SK-N-SH (cell line): ENCODE data around the gene USP34. TPM values are rescaled to one million over a fixed set of nuclear protein-coding genes. Genes with fewer than 3 reads are reported as not detected.

Source experiments
- CTCF ChIA-PET: fragments of 300-600, 350-600 bp; formaldehyde crosslinking; extraction: SDS; loops from one replicate; lab custom pipeline; 2021; lab: Yijun Ruan, JAX
- POLR2A ChIA-PET: fragments of 350-600 bp; sonication (Branson Sonifier 250); formaldehyde crosslinking; extraction: SDS; loops from one replicate; lab custom pipeline; 2020; ENCODE audit warnings: antibody characterized with exemption, inconsistent platforms; lab: Yijun Ruan, JAX
- DNase-seq: peaks from one replicate; pipeline ENCODE4 v3.0.0; 2012
- H2AFZ ChIP-seq: fragments of 200-600 bp; sonication (generic); 2 replicates; pipeline ENCODE4 v1.8.1; 2016; ENCODE audit warnings: antibody characterized with exemption, mild to moderate bottlenecking, low read depth
- H3F3A ChIP-seq: fragments of 200-600 bp; sonication (generic); replicated peaks from 2 replicates; pipeline ENCODE3; 2016; ENCODE audit warnings: antibody characterized with exemption, mild to moderate bottlenecking; ENCODE audit not compliant: insufficient read depth
- H3K27ac ChIP-seq, 2 experiments: fragments of 200-500 bp in 1 of 2; fragments of 200-600 bp in 1 of 2; sonication (Bioruptor generic) in 1 of 2; sonication (generic), shearing (Covaris generic) in 1 of 2; 2 replicates each; pipeline versions ENCODE4 v1.5.1 to v1.6.1; 2014 to 2016; ENCODE audit warnings: low read depth in 2 of 2, inconsistent platforms in 1 of 2, low read length in 1 of 2, mild to moderate bottlenecking in 1 of 2, mixed read lengths in 1 of 2
- H3K27me3 ChIP-seq: fragments of 200-600 bp; sonication (generic), shearing (Covaris generic); 2 replicates; pipeline ENCODE4 v1.6.1; 2016; ENCODE audit warnings: mixed run types; ENCODE audit not compliant: insufficient read depth
- H3K36me3 ChIP-seq, 2 experiments: fragments of 200-500 bp in 1 of 2; fragments of 200-600 bp in 1 of 2; sonication (Bioruptor generic) in 1 of 2; sonication (generic) in 1 of 2; replicated peaks in 1 of 2; 2 replicates each; pipeline versions ENCODE3 to v1.5.1; 2014 to 2016; ENCODE audit warnings: low read length in 1 of 2, mild to moderate bottlenecking in 1 of 2; ENCODE audit not compliant: insufficient read depth in 2 of 2, control insufficient read depth in 1 of 2
- H3K4me1 ChIP-seq, 2 experiments: fragments of 200-500 bp in 1 of 2; fragments of 200-600 bp in 1 of 2; sonication (Bioruptor generic) in 1 of 2; sonication (generic), shearing (Covaris generic) in 1 of 2; 2 replicates each; pipeline versions ENCODE4 v1.5.1 to v1.6.1; 2014 to 2016; ENCODE audit warnings: low read depth in 1 of 2, low read length in 1 of 2, mixed run types in 1 of 2; ENCODE audit not compliant: insufficient read depth in 2 of 2, control insufficient read depth in 1 of 2
- H3K4me2 ChIP-seq: fragments of 200-600 bp; sonication (generic), shearing (Covaris generic); 2 replicates; pipeline ENCODE4 v1.6.1; 2017; ENCODE audit warnings: mixed run types
- H3K4me3 ChIP-seq, 2 experiments: fragments of 200-500 bp in 1 of 2; fragments of 200-600 bp in 1 of 2; sonication (Bioruptor generic) in 1 of 2; sonication (generic), shearing (Covaris generic) in 1 of 2; 2 replicates each; pipeline versions ENCODE4 v1.5.1 to v1.8.1; 2014 to 2016; ENCODE audit warnings: low read depth in 2 of 2, inconsistent platforms in 1 of 2, low read length in 1 of 2, mild to moderate bottlenecking in 1 of 2, mixed read lengths in 1 of 2, moderate library complexity in 1 of 2
- H3K79me2 ChIP-seq: fragments of 200-600 bp; sonication (generic); 2 replicates; pipeline ENCODE4 v1.8.1; 2017; ENCODE audit warnings: mild to moderate bottlenecking; ENCODE audit not compliant: insufficient read depth
- H3K9ac ChIP-seq: fragments of 200-600 bp; sonication (generic); 2 replicates; pipeline ENCODE4 v1.6.1; 2017; ENCODE audit warnings: mixed run types
- H3K9me2 ChIP-seq: fragments of 200-600 bp; sonication (generic); 2 replicates; pipeline ENCODE4 v1.6.1; 2017; ENCODE audit warnings: mixed run types
- H3K9me3 ChIP-seq: fragments of 200-600 bp; sonication (generic); 2 replicates; pipeline ENCODE4 v1.6.1; 2017; ENCODE audit warnings: mixed run types, mild to moderate bottlenecking, moderate library complexity
- H4K20me1 ChIP-seq: fragments of 200-600 bp; sonication (generic); 2 replicates; pipeline ENCODE4 v1.6.1; 2017; ENCODE audit warnings: mild to moderate bottlenecking, mixed run types; ENCODE audit not compliant: insufficient read depth
- CTCF ChIP-seq: fragments of 200-600 bp; sonication (generic); IDR thresholded peaks from 2 replicates; pipeline ENCODE4 v1.6.1; 2017; ENCODE audit warnings: antibody characterized with exemption, mild to moderate bottlenecking, moderate library complexity
- ELF1 ChIP-seq: IDR thresholded peaks from 2 replicates; pipeline ENCODE4 v1.4.0; 2012
- EP300 ChIP-seq, 2 experiments: IDR thresholded peaks; 2 replicates each; pipeline versions ENCODE4 v1.4.0 to v1.6.1; 2012; ENCODE audit warnings: borderline replicate concordance in 1 of 2, low read depth in 1 of 2, low read length in 1 of 2
- EZH2phosphoT487 ChIP-seq: fragments of 200-600 bp; sonication (generic); IDR thresholded peaks from 2 replicates; pipeline ENCODE4 v1.6.1; 2017; ENCODE audit warnings: low read depth, mixed run types, mild to moderate bottlenecking, antibody characterized with exemption, moderate library complexity, borderline replicate concordance
- FOSL2 ChIP-seq: IDR thresholded peaks from 2 replicates; pipeline ENCODE4 v1.4.0; 2012; ENCODE audit warnings: low read depth, mild to moderate bottlenecking, moderate library complexity, borderline replicate concordance
- GABPA ChIP-seq: IDR thresholded peaks from 2 replicates; pipeline ENCODE4 v1.4.0; 2012; ENCODE audit warnings: low read depth, mild to moderate bottlenecking
- MXI1 ChIP-seq: IDR thresholded peaks from 2 replicates; pipeline ENCODE4 v1.6.1; 2012; ENCODE audit warnings: mild to moderate bottlenecking, low read depth, low read length, improper control_type of control experiment
- POLR2AphosphoS5 ChIP-seq: IDR thresholded peaks from 2 replicates; pipeline ENCODE4 v1.6.1; 2012; ENCODE audit warnings: low read depth, low read length
- RAD21 ChIP-seq: IDR thresholded peaks from 2 replicates; pipeline ENCODE4 v1.6.1; 2012; ENCODE audit warnings: mild to moderate bottlenecking, low read length
- RFX5 ChIP-seq: IDR thresholded peaks from 2 replicates; pipeline ENCODE4 v1.6.1; 2012; ENCODE audit warnings: mild to moderate bottlenecking, improper control_type of control experiment, low read length
- RXRA ChIP-seq: IDR thresholded peaks from 2 replicates; pipeline ENCODE4 v1.4.0; 2012; ENCODE audit warnings: low read depth, mild to moderate bottlenecking, borderline replicate concordance
- SIN3A ChIP-seq: IDR thresholded peaks from 2 replicates; pipeline ENCODE4 v1.6.1; 2012; ENCODE audit warnings: low read depth, mild to moderate bottlenecking, low read length, moderate library complexity, borderline replicate concordance
- SMC3 ChIP-seq: IDR thresholded peaks from 2 replicates; pipeline ENCODE4 v1.6.1; 2012; ENCODE audit warnings: low read depth, low read length, improper control_type of control experiment
- TAF1 ChIP-seq: IDR thresholded peaks from 2 replicates; pipeline ENCODE4 v1.6.1; 2012; ENCODE audit warnings: low read depth, mild to moderate bottlenecking, low read length, moderate library complexity, borderline replicate concordance
- USF2 ChIP-seq: fragments of 150-350 bp; IDR thresholded peaks from 2 replicates; pipeline ENCODE4 v1.6.1; 2017; ENCODE audit warnings: antibody characterized with exemption, low read length, low read depth, borderline replicate concordance
- YY1 ChIP-seq: IDR thresholded peaks from 2 replicates; pipeline ENCODE4 v1.4.0; 2012; ENCODE audit warnings: low read depth, mild to moderate bottlenecking
- WGBS: methylation state at CpG from one replicate; pipeline ENCODE4 v1.1.6; 2017; ENCODE audit warnings: low lambda C conversion rate; 5-methylcytosine and 5-hydroxymethylcytosine counted together
- polyA plus RNA-seq, 3 experiments: library from polyadenylated mRNA; depleted of rRNA; stranded (reverse); fragments of >200 nt; gene quantifications; 2 replicates each; pipeline ENCODE4 v1.2.3, GENCODE V29; 2012
- TF ChIP-seq, protein P1 (sequence below): IDR thresholded peaks from 2 replicates; pipeline ENCODE4 v1.4.0; 2012; ENCODE audit warnings: low read depth
- TF ChIP-seq, protein P2 (sequence below): IDR thresholded peaks from 2 replicates; pipeline ENCODE4 v1.4.0; 2012; ENCODE audit warnings: low read depth, borderline replicate concordance

The USP34 gene
- polyA plus RNA-seq, 1 of the 3 experiments (the other 2 are of a cell fraction), result 31.4 TPM

DNA sequence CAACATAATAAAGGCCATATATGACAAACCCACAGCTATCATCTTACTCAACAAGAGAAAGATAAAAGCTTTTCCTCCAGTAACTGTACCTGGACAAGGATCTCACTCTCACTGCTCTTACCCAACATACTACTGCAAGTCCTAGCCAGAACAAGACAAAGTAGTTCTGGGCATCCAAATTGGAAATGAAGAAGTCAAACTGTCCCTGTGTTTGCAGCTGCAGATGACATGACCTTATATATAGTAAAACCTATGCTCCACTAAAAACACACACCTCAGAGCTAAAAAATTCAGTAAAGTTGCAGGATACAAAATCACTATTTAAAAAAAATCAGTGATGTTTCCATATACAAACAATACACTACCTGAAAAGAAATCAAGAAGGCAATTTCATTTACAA is 32.2 kb downstream of the USP34 start (continued):
- TF ChIP-seq, protein P1, sequence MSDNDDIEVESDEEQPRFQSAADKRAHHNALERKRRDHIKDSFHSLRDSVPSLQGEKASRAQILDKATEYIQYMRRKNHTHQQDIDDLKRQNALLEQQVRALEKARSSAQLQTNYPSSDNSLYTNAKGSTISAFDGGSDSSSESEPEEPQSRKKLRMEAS, result no peak
- TF ChIP-seq POLR2AphosphoS5, result no peak
- no peak for TF ChIP-seq MXI1
- no peak for TF ChIP-seq TAF1
- TF ChIP-seq FOSL2, result no peak
- TF ChIP-seq USF2, result no peak
- no peak for TF ChIP-seq ELF1
- TF ChIP-seq RXRA, result no peak
- TF ChIP-seq RFX5, result no peak
- TF ChIP-seq, protein P2, sequence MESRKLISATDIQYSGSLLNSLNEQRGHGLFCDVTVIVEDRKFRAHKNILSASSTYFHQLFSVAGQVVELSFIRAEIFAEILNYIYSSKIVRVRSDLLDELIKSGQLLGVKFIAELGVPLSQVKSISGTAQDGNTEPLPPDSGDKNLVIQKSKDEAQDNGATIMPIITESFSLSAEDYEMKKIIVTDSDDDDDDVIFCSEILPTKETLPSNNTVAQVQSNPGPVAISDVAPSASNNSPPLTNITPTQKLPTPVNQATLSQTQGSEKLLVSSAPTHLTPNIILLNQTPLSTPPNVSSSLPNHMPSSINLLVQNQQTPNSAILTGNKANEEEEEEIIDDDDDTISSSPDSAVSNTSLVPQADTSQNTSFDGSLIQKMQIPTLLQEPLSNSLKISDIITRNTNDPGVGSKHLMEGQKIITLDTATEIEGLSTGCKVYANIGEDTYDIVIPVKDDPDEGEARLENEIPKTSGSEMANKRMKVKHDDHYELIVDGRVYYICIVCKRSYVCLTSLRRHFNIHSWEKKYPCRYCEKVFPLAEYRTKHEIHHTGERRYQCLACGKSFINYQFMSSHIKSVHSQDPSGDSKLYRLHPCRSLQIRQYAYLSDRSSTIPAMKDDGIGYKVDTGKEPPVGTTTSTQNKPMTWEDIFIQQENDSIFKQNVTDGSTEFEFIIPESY, result no peak
- no peak for TF ChIP-seq RAD21
- TF ChIP-seq YY1, result no peak
- TF ChIP-seq, all 33 proteins: peak for 0

DNA sequence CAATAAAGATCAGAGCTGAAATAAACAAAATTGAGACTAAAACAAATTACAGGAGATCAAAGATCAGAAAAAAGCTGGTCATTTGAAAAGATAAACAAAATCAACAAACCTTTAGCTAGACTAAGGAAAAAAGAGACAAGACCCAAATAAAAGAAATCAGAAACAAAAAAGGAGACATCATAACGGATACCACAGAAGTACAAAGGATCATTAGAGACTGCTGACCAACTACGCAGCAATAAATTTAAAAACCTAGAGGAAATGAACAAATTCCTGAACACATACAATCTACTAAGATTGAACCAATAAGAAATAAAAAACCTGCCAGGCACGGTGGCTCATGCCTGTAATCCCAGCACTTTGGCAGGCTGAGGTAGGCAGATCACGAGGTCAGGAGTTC is 33.7 kb downstream of the USP34 start:
- H3K27me3 ChIP-seq, result no peaks in the 10 kb centered on the region
- H3K4me2 ChIP-seq, result no peak overlapping the region
- H3K4me3 ChIP-seq, result no peak overlapping the region
- WGBS, result 93% methylated on average over 4 of the region's 4 CpGs
- no peak for TF ChIP-seq YY1
- no peak for TF ChIP-seq EZH2phosphoT487
- TF ChIP-seq, all 33 proteins: peak for 0
- Histone ChIP-seq H3K4me1 (no peaks in the 10 kb centered on the region; a peak in 1 of 4 replicates), H2AFZ (no peak overlapping the region), H4K20me1 (peaks cover 98% of the 10 kb centered on the region), H3K36me3 (peaks cover 0 to 14% of the 10 kb centered on the region in 2 experiments), H3K79me2 (peaks cover 100% of the 10 kb centered on the region), H3K9me3 (peaks cover 11% of the 10 kb centered on the region; the same call in 1 of the 2 replicates), H3F3A (peaks cover 8% of the 10 kb centered on the region), H3K27ac (no peak overlapping the region), H3K9me2 (no peaks in the 10 kb centered on the region), H3K9ac (no peak overlapping the region)
- DNase-seq, result no peak
- ChIA-PET CTCF (interaction anchor here (0.9 kb wide), 1 partner anchor 10 kb away, joined by 3 read pairs; no protein-coding TSS in a partner anchor), POLR2A (no interaction called here)

DNA sequence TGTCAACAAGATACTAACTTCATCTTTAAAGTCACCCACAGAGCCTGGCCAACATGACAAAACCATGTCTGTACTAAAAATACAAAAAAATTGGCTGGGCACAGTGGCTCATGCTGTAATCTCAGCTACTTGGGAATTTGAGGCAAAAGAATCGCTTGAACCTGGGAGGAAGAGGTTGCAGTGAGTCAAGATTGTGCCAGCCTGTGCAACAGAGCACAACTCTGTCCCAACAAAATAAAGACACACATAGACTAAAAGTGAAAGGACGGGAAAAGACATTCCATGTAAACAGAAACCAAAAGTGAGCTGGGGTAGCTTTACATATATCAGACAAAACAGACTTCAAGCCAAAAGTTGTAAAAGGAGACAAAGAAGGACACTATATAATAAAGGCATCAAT is 34.8 kb downstream of the USP34 start:
- no peak overlapping the region for H3K4me2 ChIP-seq
- no peak overlapping the region for H3K27ac ChIP-seq
- H4K20me1 ChIP-seq, result peaks cover 98% of the 10 kb centered on the region
- ChIA-PET POLR2A (no interaction called here), CTCF (interaction anchor here (0.9 kb wide), 1 partner anchor 9 kb away, joined by 3 read pairs; no protein-coding TSS in a partner anchor)
- WGBS, result 98% methylated on average over 2 of the region's 2 CpGs
- DNase-seq, result no peak
- H3K9ac ChIP-seq, result no peak overlapping the region
- H3K36me3 ChIP-seq, result peaks cover 0 to 18% of the 10 kb centered on the region in 2 experiments
- H2AFZ ChIP-seq, result no peak overlapping the region
- no peak overlapping the region for H3K4me3 ChIP-seq
- H3K4me1 ChIP-seq, result no peaks in the 10 kb centered on the region; a peak in 1 of 4 replicates
- H3F3A ChIP-seq, result peaks cover 14% of the 10 kb centered on the region
- H3K27me3 ChIP-seq, result no peaks in the 10 kb centered on the region
- H3K9me3 ChIP-seq, result peaks cover 11% of the 10 kb centered on the region; the same call in 1 of the 2 replicates
- H3K9me2 ChIP-seq, result no peaks in the 10 kb centered on the region
- peaks cover 100% of the 10 kb centered on the region for H3K79me2 ChIP-seq
- TF ChIP-seq, protein P2, result no peak
- no peak for TF ChIP-seq CTCF
- TF ChIP-seq SIN3A, result no peak
- no peak for TF ChIP-seq SMC3
- no peak for TF ChIP-seq EP300 (IDR thresholded peaks at IDR 0.05; ENCODE audit: borderline replicate concordance in 1 of 2, low read depth in 1 of 2, low read length in 1 of 2)
- no peak for TF ChIP-seq GABPA
